C1 segment of cervical spinal cord (tissue), 14 donors: ENCODE data around the gene SEC31B.

Experiments
- DNase-seq, 14 donors: peaks; one replicate each; lab custom pipeline; 2025; lab: John Stamatoyannopoulos, UW

SEC31B gene

DNA sequence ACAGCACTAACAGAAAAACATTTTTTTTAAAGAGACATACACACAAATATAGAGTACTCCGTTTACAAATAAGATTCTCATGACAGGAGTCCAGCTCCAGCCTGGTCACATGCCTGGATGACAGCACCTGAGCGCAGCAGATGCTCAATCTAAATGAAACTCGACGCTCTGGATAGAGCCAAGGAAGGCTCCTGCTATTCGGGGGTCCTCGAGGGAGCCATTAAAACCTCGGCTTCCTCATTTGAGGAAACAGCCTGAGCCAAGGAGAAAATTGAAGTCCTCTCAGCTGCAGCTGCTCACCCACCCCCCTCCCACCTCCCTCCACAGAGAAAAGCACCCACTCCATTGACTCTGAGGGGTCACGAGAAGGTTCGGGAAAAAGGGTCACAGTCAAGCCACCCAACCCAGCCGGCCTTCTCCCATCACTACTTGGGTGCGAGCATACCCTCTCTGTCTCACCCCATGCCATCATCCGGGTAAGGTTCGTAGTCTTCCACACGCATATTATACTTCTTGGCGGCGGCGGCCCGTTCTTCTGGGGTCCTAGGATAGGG, 9.3 kb upstream of the SEC31B start:
- DNase-seq = peak in 2 of 14 donors; percentile 30 to 40

DNA sequence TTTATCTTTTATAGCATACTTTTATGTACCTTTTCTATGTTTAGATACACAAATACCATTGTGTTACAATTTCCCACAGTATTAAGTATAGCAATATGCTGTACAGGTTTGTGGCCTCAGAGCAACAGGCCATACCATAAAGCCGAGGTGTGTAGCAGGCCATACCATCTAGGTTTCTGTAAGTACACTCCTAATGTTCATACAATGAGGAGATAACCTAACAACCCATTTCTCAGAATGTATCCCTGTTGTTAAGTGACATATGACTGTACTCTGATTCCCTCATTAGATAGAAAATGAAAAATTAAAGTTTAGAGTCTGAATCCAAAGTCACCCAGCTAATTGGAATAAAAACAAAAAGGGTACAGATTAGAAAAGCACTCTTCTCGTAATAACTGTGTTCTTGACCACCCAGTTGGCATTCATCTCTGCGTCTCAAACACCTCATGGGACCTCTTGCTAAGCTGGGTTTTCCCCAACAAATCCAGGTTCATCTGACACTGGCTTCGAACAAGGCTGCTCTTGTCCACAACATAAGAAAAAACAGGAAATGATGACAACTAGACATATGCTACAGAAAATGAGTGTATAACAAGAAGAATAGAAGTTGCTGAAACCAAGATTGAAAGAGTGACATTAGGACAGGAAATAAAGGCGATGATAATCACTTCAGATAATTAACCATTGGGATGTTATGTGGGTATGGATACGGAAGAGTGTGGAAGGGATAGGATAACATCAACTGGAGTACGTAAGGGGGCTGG, 8.6 kb upstream of the SEC31B start:
- no peak for DNase-seq

DNA sequence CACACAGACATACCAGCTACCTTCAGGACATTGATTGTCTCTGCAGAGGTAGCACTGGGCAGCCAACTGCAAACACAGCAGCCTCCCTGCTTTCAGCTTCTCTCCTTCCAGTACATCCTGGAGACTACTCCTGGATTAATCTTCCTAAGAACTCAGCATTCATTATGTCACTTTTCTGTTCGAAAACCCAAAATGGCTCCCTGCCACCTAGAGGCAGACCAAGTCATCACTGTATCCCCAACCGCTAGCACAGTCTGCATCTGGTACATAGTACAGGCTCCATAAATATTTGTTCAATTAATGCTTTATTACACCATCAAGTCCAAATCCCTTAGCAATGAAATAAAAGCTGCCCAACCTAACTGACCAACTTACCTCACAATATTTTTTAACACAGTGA, 5.0 kb upstream of the SEC31B start:
- no peak for DNase-seq

DNA sequence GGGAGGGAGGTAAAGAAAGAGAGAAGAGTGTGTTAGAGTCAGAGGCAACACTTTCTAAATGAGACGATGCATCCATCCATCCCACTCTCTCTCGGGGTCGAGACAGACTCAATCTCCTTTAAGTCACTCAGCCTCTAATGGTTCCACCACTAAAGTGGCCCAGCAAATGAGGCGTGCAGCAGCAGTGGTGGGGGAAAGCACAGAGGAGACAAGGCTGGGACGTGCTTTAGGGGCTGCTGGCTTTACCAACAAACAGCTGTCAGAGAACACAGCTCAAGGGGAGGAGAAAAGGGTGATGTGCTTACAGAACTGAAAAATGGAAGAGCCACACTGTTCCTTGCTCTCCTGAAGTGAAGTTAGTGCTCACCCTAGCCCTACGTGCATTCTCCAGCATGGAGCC, 4.5 kb upstream of the SEC31B start:
- DNase-seq = no peak

DNA sequence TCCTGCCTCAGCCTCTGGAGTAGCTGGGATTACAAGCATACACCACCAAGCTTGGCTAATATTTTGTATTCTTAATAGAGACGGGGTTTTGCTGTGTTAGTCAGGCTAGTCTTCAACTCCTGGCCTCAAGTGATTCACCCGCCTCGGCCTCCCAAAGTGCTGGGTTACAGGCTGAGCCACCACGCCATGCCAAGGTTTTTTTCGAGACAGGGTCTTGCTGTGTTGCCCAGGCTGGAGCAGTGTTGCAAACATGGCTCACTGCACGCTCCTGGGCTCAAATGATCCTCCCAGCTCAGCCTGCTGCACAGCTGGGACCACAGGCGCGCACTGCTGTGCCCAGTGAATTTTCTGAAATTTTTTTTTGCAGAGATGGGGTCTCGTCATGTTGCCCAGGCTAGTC, 3.3 kb upstream of the SEC31B start:
- no peak for DNase-seq

DNA sequence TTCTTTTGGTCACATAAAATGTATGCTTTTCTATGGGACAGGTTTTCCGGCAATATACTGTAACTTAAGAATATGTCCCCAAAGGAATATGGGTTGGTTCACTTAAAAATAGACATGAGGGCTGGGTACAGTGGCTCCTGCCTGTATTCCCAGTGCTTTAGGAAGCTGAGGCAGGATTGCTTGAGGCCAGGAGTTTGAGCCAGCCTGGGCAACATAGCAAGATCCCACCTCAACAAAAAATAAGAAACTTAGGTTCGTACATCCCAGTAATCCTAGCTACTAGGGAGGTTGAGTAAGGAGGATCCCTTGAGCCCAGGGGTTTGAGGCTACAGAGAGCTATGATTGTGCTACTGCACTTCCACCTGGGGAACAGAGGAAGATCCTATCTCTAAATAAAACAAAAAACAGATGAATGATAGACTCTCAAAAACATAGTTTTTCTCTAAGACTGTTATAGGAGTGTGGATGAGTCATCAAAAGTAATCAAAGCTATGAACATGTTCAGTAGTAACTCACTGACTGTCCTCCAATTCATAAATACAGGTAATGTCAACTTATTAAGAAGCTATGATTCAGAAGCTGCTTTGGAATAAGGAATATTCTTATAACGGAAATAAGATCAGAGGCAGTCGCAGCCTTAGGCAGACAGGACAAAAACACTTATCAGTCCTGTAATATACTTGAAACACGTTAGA, 2.6 kb upstream of the SEC31B start:
- DNase-seq = no peak

DNA sequence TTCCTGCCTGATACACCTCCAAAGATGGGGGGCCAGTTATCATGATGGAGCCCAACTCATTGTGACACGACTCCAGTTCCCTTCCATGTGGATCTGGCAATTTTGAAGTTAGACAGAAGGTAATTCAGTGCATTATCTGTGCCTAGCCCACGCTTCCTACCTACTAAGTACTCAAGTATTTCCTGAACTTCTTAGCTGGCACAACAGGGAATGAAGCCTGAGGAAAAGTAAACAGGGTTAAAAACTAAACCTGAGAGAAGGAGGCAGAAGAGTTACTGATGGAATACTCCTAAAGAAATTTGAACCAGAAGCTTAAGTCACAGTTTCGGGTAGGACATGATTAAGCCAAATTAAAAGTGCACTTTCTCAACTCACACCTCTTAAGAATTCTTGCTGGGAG, 1.1 kb upstream of the SEC31B start:
- no peak for DNase-seq

DNA sequence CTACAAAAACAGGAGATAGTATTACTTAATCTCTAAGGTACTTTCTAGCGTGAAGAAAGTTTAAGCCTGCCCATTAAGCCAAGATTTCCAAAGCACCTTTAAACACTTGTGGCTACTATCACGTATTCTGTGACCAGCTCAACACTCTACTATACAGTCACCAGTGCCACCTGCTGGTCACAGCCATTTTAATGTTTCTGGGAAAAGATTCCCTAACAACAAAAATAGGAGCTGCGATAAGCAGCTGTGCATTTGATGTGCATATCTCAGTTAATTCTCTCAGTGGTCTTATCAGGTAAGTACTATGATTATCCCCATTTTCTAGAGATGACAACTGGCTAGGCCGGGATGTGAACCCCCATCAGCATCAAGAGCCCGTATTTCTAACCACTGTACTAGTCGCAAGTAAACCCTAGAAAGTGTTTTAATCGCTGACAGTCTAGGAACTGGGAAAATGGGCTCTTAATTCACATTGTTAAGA, 860 bp downstream of the SEC31B start:
- peak in 11 of 14 donors; percentile 9 to 62 (median 31) for DNase-seq

DNA sequence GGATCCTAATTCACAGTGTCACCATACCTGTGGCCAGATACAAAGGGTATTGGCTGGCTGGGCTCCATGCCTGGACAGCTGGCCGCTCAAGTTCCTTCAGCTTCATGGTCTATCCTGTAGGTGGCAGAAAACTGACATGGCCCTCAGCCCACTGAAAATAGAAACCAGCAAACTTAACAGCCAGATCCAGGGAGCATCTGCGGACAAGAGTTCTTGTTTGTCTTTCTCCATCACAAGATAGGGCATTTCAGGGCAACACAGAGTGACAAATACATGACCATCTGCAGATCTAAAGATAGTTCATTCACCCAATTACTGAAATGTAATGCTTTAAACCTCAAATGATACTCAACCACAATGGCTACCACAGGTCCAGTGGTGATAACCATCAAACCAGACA, 2.8 kb downstream of the SEC31B start:
- DNase-seq = peak in 1 of 14 donors; percentile 24

DNA sequence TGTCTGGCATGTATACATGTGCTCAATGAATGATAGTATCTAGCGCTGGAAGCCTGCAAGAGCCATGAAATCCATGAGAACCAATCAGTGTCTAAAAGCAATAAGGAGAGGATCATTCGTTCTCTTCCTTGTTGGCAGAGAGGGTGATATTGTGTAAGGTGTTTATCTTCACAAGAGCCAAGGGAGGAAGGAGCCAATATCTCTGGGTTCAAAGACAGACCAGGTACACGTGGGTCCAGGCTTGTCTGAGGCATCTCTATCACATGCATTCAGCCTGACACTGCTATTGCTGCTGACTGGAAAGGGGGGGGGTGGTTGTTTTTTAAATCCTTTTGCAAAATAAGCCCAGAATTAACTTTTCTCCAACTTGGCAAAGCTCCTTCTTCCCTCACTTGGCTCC, 4.0 kb downstream of the SEC31B start:
- DNase-seq = no peak

DNA sequence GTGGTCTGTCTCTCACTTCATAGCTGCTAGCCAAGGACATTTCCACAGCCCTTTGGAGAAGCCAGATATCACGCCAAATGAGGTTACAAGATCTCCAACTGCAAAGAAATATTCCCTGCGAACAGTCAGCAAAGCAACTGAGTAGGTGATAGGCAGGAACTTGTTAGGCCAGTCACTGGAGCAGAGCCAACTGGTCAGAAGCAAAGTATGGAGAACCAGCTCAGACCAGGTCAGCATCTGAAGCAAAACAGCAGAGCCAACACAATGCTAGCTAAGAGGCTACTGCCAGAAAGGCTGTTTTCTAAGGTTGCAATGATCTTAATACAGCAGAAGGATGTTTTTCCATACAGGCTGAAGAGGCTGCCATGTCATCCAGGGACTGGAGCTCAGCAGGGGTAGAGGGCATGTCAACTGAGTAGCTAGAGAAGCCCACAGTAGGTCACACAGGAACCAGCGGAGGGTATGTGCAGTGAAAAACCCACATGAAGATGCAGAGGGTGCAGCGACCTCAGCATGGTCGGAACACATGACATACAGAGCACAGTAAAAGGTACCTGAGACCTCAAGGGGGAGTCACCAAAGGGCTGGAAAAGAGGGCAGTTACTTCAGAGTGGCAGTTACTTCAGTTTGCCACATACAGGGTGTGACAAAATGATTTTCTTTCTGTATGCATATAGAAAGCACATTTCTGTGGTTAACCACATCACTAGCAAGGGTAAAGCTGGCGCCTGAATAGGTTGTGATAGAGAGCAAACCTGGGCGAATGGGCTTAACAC, 8.9 kb downstream of the SEC31B start:
- DNase-seq = no peak

DNA sequence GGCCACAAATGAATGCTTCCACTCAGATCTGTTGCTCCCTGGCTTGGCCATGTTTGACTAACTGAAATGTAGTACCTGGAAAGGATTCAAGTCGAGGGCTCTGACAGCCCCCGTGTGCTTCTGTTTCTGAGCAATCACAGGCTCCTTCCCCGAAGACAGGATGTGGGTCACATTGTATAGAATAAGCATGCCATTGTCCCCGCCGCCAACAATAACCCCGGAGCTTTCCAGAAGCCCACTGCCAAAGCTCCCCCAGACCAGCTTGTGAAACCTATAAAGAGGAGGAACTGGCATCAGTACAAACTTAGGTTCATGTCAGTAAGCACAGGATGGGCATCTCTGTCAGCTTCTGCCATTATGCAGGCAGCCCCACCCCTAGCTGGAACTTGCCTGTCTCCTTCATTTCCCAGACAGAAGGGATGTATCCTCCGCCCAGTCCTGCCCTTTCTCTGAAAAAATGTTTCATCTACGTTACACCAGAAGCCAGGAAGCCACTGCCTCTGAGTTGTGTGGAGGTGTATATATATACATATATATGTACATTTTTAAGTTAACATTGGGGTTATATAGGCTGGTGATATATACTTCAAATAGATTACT, 10.3 kb downstream of the SEC31B start:
- DNase-seq = no peak

DNA sequence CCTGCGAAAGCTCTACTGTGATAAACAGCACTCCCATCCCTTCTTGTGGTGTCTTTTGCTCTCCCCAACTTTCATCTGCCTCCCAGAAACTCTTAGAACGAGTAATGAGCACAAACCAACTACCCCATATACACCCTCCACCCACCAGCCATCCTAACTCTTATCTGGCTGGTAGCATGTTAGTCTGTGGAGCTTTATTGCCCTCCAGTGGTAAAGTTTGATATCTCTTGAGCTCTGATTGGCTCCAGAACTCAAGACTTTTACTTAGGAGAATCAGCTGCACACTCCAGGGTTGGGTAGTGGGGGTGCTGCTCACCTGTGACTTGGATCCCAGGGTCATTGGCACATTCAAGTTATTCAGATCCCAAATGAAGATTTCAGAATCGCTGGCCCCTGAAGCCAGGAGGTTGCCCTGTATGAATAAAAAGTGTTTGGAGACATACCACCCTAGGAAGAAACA, 10.9 kb downstream of the SEC31B start:
- DNase-seq = no peak

DNA sequence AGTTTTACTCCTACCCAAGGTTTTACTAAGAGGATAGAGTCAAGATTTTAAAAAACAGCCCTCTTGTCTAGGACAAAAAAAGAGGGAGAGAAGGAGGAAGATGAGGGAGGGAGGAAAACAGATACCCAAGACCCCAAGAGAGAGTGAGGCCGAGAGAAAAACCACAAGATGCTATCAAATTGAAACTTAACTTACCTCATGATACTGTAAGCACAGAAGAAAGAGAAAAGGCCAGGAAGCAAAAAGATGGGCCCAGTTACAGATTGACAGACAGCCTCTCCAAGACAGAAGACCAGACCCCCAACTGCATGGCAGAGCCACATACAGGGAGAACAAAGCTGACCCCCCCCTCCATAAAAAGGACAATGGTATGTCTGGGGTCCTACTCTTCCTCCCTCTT, 11.4 kb downstream of the SEC31B start:
- DNase-seq = no peak

DNA sequence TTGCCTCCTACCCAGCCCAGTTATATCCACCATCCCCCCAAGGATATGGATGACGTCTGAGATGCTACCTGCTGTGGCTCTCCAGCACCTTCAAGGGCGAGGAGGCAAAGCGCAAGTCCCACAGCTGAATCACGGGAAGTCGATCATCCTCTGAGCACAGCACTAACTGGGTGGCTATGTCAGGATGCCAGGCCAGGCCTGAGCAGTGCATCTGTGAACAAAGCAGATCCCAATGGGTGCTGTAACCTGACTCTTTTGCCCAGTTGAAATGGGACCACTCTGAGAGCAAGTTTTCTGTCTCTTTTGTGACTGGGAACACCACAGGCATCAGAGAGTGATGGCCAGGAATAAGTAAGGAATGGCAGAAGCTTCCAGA, 12.3 kb downstream of the SEC31B start:
- no peak for DNase-seq

DNA sequence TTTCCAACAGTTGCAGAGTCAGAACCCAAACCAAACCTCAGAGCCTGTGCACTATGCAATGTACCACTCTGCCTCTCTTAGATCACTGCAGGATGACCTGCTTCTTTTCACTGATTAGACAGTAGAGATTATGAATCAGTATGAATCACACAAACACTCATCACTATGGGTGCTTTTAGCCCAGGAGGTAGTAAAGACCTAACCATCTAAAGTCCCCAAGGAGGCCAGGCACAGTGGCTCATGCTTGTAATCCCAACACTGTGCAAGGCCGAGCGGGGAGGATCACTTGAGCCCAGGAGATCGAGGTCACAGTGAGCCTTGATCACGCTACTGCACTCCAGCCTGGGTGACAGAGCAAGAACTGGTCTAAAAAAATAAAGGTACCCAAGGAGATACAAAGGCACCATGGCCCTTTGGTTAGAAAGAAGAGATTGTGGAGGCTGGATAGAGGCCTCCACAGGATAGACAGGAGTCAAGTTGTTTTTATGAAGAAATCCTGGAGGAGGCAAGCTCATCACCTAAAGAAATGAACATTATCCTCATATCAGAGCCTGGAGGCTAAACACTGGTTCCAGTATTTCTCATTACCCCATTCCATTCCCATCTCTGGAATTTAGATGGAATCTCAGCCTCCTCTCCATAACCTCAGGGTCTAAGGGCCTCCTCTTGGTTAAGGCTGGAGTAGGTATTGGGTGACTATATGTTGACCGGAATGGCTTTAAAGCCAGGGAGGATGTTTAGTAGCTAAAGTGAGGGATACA, 12.9 kb downstream of the SEC31B start:
- DNase-seq = no peak

DNA sequence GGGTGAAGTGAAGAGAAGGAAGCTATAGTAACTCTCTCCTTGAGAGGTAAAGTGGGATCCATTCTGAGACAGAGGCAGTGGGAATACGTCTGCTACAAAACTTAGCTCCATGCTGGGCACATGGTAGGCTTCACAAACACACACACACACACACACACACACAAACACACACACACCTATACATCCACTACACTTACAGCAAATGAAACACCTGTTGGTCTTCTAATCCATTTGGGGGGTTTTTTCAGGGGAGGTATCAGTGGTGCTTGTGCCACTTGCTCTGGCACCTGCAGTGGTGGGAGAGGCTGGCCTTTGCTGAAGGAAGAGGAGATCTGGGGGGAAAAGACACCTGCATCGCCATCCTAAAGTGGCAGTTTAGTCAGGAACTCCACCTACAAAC, 14.5 kb downstream of the SEC31B start:
- DNase-seq = no peak

DNA sequence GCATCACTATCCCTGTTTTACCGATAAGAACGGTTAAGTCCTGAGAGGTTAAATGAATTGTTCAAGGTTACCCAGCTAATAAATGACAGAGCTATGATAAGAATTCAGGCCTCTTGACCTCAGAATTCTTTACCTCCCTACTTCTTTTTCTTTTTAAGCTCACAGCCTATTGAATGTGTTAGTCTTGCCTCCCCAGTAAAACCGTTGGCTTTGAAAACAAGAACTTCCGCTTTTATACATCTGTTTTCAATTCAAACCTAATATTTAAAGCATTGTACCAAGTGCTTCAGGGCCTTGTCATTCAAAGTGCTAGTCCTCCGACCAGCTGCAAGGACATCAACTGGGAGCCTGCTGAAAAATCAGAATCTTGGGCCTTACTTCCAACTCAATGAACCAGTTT, 15.6 kb downstream of the SEC31B start:
- no peak for DNase-seq

DNA sequence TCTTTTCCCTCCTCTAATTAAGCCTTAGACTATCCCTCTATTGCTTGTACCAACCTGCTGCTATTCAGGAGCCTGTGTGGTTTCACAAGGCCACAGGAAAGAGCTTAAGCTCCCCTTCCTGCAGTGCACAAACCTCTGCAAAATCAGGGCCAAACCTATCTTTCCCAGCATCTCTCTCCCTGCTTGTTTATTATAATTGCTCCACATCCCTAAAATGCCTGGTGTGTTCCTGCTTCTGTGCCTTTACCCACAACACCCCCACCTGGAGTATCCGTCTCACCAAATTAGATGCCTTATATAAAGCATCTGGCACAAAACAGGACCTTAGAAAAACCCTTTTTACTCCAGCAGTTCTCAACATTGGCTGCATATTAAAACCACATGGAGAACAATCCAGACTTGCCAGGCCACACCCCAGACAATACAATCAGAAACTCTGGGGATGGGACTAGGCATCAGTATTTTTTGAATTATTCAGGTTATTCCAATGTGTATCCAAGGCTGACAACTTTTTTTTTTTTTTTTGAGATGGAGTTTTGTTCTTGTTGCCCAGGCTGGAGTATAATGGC, 16.7 kb downstream of the SEC31B start:
- DNase-seq = no peak

DNA sequence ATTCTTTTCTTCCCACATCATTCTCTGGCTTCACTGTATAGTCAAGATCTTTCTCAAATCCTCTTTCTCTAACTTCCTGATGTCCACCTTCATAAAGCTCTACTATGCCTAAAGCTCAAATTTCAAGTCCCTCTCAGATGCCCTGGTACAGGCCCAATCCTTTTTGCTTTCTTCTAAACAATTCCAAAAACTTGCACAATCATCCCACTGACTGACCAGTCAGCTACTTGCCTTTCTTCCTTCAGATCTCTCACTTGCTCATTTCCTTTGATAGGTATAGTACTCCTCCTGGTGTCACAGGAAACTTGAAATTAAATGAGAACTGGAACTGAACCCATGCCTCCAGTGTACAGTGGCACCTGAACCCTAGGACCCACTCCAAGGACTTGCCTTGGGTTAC, 18.2 kb downstream of the SEC31B start:
- no peak for DNase-seq

DNA sequence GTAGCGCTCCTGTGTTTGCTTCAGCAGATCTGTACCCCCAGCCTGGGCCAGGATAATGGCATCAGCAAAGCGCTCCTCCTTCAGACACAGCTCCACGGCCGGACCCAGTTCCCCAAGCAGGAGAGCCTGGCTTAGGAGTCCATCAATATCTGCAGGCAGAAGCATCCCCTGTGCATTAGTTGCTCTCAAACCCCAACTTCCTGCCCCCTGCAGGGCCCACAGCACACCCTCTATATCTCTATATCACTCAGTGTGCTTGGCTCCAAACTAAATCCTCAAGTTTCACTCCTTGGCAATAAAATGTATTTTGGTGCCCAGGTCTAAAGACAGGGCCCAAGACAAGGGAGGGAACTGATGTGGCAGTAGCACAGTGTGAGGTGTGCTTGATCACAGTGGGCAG, 21.6 kb downstream of the SEC31B start:
- no peak for DNase-seq
